Activated CD8-positive, alpha-beta memory T cell treated with anti-CD3 and anti-CD28 coated beads for 24 hours (primary cell): ENCODE results near the gene ASL.
"Not testable (repeated sequence)": the region's sequence is repeated elsewhere in the genome, so short reads cannot be mapped to it uniquely, and the experiment has no call there.

Experiments
- DNase-seq: peaks from one replicate; pipeline ENCODE4 v3.0.0-alpha.2; 2020

The ASL gene

DNA sequence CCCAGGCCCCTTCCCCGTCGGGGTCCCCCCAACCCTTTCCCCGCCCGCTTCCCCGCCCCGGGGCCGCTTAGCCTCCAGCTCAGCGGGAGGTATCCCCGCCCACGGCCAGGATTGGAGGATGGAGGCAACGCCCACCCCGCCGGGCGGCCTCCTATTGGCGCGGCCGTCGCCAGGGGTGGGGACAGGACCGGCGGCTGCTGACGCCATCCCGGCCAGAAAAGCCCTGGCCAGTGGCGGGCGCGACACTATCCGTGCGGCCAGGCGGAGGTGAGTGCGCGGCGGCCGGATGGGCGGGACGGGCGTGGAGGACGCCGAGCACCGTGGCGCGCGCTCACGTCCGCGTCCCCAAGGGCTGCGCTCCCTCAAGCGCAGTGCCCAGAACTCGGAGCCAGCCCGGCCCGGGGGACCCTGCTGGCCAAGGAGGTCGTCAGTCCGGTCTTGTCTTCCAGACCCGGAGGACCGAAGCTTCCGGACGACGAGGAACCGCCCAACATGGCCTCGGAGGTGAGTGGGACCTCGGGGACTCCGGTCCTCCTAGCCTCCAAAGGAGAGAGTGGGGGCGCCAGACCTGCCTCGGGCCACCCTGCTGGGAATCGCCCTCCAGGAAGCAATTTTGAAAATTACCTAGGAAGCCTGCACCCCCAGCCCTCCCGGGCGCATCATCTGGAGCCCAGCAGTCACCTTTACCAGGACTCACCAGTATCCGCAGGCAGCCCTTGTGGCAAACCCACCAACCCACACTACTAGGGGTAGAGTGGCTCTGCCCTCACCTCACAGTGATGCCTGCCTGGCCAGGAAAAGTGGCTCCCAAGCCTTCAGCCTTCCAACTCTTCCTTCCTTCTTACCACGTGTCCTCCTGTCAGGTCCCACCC is at the start of gene ASL:
TSS of gene ASL (plus strand) at position 230 of the 872 bp plus-strand sequence. CDS start at position 493, 263 bp downstream.
- peak; percentile 95 for DNase-seq

DNA sequence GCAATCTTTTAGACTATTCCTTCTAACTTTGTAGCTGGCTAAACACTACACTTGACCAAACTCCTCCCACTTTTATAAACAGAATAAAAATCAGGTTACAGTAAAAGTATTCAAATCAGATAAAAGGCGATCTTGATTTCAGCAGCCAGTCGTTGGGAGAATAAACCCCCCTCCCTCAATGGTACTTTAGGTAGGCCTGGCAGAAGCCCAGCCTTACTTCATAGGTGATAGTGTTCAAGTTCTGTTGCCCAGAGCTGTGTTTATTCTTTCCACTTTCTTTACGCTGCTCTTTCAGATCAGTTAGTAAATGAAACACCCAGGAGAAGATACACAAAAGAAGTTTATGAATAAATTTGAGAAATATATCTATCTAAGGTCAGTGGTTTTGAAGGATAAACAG is 47.3 kb upstream of the ASL start:
- DNase-seq, result not testable (repeated sequence)

GRCh38 chr7:66033471-66034385 is 41.9 kb upstream of the ASL start:
- DNase-seq, result no peak

DNA sequence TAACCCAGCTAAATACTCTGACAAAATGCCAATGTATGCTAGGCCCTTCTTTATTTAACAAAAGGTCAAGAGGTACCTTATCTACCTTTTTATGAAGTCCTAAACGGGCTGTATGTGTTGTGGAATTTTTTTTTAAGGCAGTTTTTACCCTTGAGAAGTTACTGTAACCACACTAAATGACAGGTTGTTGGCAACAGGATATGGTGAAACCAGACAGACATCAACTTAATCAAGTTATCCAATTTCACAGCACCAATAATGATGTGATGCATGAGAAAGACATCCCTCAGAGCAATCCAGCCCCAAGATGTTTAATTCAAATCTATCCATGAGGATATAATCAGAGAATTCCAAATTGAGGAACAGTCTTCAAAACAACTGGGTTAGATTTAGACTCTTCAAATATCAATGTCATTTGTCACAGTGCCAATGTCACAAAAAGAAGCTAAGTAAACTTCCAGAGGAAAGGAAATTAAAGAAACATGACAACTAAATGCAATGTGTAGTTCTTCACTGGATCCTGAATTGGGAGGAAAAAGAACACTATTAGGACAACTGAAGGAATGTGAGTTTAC is 41.1 kb upstream of the ASL start:
- not testable (repeated sequence) for DNase-seq

GRCh38 chr7:66036382-66036781 is 39.2 kb upstream of the ASL start:
- no peak for DNase-seq

GRCh38 chr7:66036788-66037187 is 38.8 kb upstream of the ASL start:
- DNase-seq, result no peak

DNA sequence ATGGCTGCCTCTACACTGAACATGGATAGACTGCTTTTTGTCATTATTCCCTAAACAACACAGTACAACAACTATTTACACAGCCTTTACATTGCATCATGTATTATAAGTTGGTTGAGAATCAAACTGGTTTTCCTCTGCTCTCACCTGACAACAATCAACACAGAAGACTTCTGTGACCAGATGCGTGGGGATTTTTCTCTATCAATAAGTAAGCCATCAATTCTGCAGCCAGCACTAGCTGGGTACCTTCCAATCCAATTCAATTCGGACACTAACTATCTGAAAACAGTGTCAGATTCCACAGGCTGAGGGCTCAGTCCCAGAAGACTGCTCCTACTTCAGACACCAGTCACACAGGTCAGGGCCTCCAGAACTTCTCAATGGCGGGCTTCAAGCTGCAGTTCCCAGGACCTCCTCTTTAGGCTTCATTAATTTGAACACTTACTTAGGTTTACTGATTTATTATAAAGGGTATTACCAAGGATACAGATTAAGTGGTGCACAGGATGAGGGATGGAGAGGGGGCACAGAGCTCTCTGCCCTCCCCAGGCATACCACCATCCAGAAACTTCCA is 36.4 kb upstream of the ASL start:
- no peak for DNase-seq

GRCh38 chr7:66043681-66044497 is 31.7 kb upstream of the ASL start:
- peak; percentile 69 for DNase-seq

GRCh38 chr7:66044498-66044854 is 31.1 kb upstream of the ASL start:
- not testable (repeated sequence) for DNase-seq

GRCh38 chr7:66047426-66047825 is 28.2 kb upstream of the ASL start:
- DNase-seq, result no peak

GRCh38 chr7:66049886-66050285 is 25.7 kb upstream of the ASL start:
- DNase-seq, result not testable (repeated sequence)

DNA sequence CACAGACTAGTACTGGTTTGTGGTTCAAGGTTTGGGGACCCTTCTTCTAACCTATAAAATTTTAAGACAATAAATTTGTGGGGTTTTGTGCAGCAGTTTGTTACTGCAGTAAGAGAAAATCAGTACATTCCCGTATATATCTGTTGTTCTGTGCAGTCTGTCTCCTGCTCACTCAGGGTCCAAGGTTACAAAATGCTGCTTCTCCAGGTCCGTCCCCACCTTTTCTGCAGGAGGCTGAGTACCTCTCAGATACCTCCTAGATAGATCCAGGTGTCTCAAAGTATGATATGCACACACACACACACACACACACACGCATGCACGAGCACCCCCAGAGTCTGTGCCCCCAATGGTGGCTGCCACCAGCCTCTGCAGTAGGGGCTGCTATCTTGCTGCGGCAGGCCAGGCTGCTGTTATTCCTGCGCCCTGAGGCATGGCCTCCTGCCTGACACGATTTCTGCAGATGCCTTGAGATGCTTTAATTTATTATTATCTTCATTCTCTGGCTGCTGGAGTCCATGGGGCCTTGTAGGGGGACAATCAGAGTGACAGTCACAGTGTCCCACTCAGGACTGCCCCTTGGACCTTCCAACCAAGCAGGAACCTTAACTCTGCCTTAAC is 25.2 kb upstream of the ASL start:
- DNase-seq, result no peak

GRCh38 chr7:66050990-66051448 is 24.6 kb upstream of the ASL start:
- no peak for DNase-seq

GRCh38 chr7:66052447-66052846 is 23.2 kb upstream of the ASL start:
- DNase-seq, result no peak

DNA sequence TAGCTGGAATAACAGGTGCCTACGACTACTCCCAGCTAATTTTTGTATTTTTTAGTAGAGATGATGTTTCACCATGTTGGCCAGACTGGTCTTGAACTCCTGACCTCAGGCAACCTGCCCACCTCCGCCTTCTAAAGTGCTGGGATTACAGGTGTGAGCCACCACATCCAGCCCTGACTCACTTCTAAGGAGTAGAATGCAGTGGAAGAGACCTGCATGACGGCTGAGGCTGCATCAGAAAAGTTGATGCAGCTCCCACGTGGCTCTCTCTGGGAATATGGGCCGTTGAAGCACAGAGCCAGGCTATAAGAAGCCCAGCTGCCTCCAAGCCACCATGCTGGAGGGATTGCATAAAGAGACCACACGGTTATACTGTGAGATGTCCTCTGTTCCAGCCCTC is 21.6 kb upstream of the ASL start:
- DNase-seq, result no peak

DNA sequence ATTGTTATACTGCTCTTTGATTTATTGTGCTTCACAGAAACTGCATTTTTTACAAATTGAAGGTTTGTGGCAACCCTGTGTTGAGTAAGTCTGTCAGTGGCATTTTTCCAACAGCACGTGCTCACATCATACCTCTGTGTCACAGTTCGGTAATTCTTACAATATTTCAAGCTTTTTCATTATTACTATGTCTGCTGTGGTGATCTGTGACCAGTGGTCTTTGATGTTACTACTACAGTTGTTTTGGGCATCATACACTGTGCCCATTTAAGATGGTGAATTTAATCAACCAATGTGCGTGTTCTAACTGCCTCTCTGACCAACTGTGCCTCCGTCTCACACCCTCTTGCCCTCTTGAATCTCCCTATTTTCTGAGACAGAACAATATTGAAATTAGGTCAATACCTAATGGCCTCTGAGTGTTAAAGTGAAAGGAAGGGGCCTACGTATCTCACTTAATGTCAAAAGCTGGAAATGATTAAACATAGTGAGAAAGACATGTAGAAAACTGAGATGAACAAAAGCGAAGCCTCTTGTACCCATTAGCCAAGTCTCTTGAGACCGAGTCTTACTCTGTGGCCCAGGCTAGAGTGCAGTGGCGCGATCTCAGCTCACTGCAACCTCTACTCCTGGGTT is 20.2 kb upstream of the ASL start:
- no peak for DNase-seq

DNA sequence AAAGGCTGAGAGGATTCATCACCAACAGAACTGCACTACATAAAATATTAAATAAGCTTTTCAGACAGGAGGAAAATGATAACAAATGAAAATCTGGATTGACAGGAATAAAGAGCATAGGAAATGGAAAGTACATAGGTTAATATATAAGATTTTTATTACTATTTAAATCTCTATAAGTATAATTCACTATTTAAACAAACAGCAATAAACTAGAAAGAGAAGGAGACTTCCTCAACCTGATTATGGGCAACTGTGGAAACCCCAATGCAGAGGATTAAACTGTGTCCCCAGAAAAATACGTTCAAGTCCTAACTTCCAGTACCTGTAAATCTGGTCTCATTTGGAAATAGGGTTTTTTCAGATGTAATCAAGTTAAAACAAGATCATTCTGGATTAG is 14.8 kb upstream of the ASL start:
- DNase-seq, result no peak

GRCh38 chr7:66069732-66070131 is 5.9 kb upstream of the ASL start:
- no peak for DNase-seq

DNA sequence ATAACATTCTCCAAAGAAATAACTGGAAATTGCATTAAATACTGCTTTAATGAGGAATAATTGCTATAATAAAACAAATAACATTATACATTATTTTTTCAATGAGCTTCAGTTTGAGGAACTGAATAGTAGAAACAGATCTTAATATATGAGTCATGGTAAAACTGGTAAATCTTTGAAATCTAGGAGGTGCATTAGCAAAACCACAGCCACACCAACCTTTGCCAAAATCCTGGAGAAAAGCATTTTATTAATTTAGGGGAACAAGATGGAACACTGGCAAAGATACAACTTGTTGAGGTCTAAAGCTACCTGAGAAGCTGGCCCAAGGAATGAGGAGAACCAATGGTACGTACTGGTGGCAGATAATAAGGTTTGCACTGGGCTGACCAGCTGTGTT is 5.4 kb upstream of the ASL start:
- DNase-seq, result no peak

GRCh38 chr7:66072208-66072607 is 3.4 kb upstream of the ASL start:
- not testable (repeated sequence) for DNase-seq
